ENCODE results near the gene LRCH3.

DNA sequence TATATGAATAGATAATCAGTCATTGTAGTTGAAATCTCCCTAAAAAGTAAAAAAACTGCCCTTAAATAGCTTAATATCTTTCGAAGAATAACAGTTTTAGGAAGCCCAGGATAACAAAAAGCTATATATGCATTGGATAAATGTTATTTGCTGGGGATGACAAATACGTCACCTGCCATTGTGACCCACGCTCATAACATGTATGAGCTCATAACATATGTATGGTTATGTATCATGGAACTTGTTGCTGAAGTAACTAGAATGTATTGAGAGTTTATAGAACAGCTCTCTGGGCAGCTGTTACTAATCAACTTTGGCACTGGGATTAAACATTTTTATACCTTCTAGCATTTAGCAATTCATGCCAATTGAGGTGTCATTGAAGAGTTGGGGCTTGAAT is 1.7 kb upstream of the LRCH3 start:
- no peak for TF ChIP-seq EZH2 (IDR thresholded peaks at IDR 0.05; ENCODE audit: insufficient read depth, poor library complexity, severe bottlenecking)
- no peak for TF ChIP-seq EZH2phosphoT487 (IDR thresholded peaks at IDR 0.05; ENCODE audit: insufficient read depth, low read depth)
